DMS53 treated with DMSO at 0.1 percent for 48 hours (cell line): ENCODE results near the gene CLDN8.

ENCODE experiments used
- DNase-seq: peaks from one replicate; lab custom pipeline; 2025; ENCODE audit not compliant: unreplicated experiment; lab: John Stamatoyannopoulos, UW

The CLDN8 gene

GRCh38 chr21:30206551-30207251, 9.2 kb downstream of the CLDN8 start:
- no peak for DNase-seq

- DNase-seq: no peak
Measured at GRCh38 chr21:30200000-30200399, 15.9 kb downstream of the CLDN8 start.

DNA sequence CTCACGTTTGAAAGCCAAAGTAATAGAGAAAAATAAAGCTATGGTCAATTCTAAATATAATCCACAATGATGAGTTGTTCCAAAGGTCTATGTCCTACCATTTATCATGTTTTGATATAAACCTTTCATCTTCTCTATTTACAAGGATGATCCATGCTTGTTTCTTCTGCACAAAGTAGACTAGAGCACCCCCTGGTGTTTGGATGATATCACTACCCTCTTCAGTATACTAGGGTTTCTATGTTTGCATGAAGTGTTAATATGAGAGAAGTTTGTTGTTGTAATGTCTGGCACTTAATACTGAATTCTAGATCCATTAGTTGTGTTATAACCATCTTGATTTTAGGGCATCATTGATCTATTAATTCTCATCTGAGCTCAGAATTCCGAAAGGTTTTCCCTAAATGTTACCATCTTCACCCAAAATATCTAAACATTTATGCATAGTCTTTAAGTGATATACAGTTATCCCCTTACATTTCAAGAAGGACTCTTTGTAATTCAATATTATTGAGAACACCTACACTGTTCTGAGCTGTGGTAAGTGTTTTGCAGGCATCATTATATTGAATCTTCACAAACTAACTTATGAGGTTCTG, 21.1 kb downstream of the CLDN8 start:
- peak; percentile 46 for DNase-seq

DNA sequence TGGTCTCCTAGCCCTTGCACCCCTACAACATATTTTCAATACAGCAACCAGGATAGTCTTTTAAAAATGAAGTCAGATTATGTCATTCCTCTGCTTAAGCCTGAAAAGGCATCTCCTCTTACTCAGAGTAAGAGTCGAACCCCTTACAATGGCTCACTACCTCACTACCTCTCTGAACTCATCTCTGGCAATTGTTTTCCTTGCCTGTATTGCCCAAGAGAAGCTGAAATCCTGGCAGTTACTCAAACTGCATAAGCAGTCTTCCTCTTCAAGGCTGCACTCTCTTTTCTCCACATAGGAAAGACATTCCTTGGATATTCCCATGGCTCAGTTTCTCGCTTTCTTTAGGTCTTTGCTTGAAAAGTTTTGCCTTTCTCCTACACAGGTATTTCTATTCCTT, 22.7 kb downstream of the CLDN8 start:
- DNase-seq: no peak

DNA sequence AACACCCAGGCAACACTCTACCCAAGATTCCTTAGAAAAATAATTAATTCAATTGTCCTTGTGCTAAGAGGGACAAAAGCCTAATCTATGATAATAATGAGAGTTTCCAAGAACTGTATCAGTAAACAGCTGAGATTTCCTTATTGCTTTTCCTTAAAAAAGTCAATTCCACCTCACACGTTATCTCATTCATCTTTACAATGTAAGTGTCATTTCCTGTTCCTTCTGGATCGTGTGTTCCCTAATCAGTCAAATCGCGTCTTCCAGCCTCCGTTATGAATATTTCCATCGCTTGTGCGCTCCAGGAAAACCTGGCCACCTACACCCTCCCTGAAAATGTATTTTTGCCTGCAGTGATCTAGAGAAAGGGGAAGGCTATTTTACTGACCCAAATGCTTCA, 25.3 kb downstream of the CLDN8 start:
- DNase-seq: no peak

DNA sequence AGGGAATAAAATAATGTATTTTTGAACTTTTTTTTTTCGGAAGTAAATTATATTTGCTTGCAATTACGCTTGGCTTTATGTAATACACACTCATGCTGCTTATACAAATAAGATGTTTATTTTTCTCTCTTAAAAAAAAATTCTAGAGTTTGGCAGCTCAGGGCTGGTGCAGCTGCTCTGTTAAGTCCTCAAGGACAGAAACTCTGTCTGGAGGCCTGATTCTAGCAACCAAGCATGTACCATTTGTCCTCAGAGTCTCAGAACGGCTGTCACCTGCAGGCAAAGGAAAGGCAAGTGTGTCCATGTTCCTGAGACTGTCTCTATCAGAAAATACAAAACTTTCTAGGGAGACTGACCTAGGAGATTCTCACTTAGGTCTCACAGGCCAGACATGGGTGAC, 26.1 kb downstream of the CLDN8 start:
- DNase-seq: peak; percentile 11

DNA sequence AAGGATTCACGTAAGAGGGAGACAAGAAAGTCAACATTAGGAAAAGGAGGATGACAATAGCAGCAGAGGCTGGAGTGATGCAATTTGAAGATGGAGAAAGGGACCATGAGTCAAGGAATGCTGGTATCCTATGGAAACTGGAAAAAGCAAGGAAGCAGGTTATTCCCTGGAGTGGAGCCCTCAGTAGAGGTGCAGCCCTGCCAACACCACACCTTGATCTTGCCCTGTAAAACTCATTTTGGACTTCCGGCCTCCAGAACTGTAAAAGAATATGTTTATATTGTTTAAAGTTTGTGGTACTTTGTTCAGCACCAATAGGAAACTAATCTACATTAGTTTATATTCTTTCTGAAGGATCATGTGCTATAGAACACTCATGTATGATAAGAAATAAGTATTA, 29.7 kb downstream of the CLDN8 start:
- no peak for DNase-seq

- no peak for DNase-seq
Measured at GRCh38 chr21:30168086-30168485, 47.8 kb downstream of the CLDN8 start.

DNA sequence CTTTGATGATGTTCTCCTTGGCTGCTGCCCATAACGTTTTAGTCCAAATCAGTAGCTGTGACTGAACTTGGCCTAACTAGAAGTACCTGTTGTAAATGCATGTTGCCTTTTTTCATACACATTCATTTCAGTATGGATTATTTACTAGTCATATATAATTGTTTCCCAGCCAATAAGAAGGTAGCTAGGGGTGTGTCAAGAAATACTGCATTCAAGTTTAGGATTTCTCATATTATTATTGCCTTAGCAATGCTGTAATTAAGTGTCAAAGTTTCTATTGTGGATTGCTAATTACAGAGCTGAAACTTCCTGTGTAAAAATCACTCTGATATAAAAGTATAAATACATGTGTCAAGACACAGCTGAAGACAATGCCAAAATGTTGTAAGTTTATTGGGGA, 49.2 kb downstream of the CLDN8 start, which contains the start of gene CLDN17:
Gene CLDN17, minus strand, starts transcription at position 101 of the 400 bp plus-strand sequence. CDS start 188 bp downstream, outside the sequence.
- DNase-seq: no peak

DNA sequence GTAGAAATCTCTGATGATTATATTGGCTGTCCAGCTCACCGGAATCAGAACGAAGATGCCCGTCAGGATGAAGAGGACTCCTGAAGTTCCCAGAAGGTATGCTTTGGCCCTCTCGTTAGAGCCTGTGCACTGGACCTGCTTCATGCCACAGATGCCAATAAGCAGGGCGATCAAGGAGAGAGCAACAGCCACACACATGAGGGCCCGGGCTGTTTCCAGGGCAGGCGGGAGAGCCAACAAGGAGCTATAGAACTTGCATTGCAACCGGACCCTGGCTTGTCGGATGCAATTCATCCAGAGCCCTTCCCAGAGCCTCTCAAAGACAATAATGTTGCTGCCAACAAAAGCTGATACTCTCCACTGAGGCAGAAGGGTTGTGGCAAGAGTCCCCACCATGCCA, 49.7 kb downstream of the CLDN8 start:
- no peak for DNase-seq

DNA sequence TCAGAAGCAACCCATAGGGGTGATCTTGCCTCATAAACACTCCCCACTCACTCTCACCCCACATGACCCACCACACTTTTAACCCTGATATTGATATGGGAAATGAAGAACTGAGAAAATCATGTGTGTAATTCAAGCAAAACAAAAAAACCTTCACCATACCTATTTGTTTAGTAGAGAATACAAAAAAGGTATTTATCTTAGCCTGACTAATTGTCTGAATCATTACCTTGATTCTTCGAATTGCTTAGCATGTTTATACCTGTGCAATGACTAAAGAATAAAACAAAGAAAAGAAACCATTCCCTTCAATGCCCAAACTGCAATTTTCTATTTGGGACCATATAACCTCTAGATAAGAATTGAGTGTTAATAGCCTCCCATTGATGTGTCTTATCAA, 51.1 kb downstream of the CLDN8 start:
- no peak for DNase-seq
